NK-92 treated with Interleukin-12 subunit alpha and Interleukin-12 subunit beta, amount 100 ng/mL, for 24 hours (cell line): Measurements from ENCODE around the gene OR2AT4.
A peak's percentile ranks its signal among the peaks of the same experiment; 100 is the strongest.
"Not testable (repeated sequence)": the region's sequence is repeated elsewhere in the genome, so short reads cannot be mapped to it uniquely, and the experiment has no call there.

Experiments used
- DNase-seq: peaks from one replicate; lab custom pipeline; 2025; lab: John Stamatoyannopoulos, UW

The OR2AT4 gene

GRCh38 chr11:75103380-75104026 is 6.8 kb upstream of the OR2AT4 start:
- no peak for DNase-seq

GRCh38 chr11:75101424-75102128 is 4.9 kb upstream of the OR2AT4 start:
- DNase-seq: no peak

- DNase-seq: peak; percentile 61
Observed at GRCh38 chr11:75100314-75100713, 3.6 kb upstream of the OR2AT4 start.

GRCh38 chr11:75099635-75100034 is 3.0 kb upstream of the OR2AT4 start:
- DNase-seq: no peak

GRCh38 chr11:75098835-75099439 is 2.3 kb upstream of the OR2AT4 start:
- not testable (repeated sequence) for DNase-seq

GRCh38 chr11:75098181-75098580 is 1.5 kb upstream of the OR2AT4 start:
- not testable (repeated sequence) for DNase-seq

GRCh38 chr11:75097173-75097557 is 489 bp upstream of the OR2AT4 start:
- DNase-seq: no peak

- DNase-seq: not testable (repeated sequence)
Observed at GRCh38 chr11:75094382-75094781, 2.3 kb downstream of the OR2AT4 start.

GRCh38 chr11:75090671-75091177 is 6.0 kb downstream of the OR2AT4 start:
- DNase-seq: no peak

- no peak for DNase-seq
Observed at GRCh38 chr11:75087319-75088305, 9.1 kb downstream of the OR2AT4 start.

- no peak for DNase-seq
Observed at GRCh38 chr11:75084883-75085282, 11.8 kb downstream of the OR2AT4 start.

GRCh38 chr11:75083217-75083605 is 13.5 kb downstream of the OR2AT4 start:
- no peak for DNase-seq

- no peak for DNase-seq
Observed at GRCh38 chr11:75082601-75083216, 14.0 kb downstream of the OR2AT4 start.

GRCh38 chr11:75079546-75079945 is 17.1 kb downstream of the OR2AT4 start:
- DNase-seq: no peak

- no peak for DNase-seq
Observed at GRCh38 chr11:75078233-75078632, 18.4 kb downstream of the OR2AT4 start.

GRCh38 chr11:75077316-75077715 is 19.4 kb downstream of the OR2AT4 start:
- no peak for DNase-seq

GRCh38 chr11:75076671-75077070 is 20.0 kb downstream of the OR2AT4 start:
- DNase-seq: no peak

- no peak for DNase-seq
Observed at GRCh38 chr11:75073459-75074190, 23.1 kb downstream of the OR2AT4 start.

GRCh38 chr11:75072582-75072981 is 24.1 kb downstream of the OR2AT4 start:
- no peak for DNase-seq

GRCh38 chr11:75069473-75069872 is 27.2 kb downstream of the OR2AT4 start:
- DNase-seq: no peak

- DNase-seq: no peak
Observed at GRCh38 chr11:75068993-75069392, 27.7 kb downstream of the OR2AT4 start.
